ENCODE results near the gene IFT81. TPM values are rescaled to one million over a fixed set of nuclear protein-coding genes. Genes with fewer than 3 reads are reported as not detected.
A peak's percentile ranks its signal among the peaks of the same experiment; 100 is the strongest.

IFT81 gene
- total RNA-seq, 4 donors from 2014 or later = 11.5 to 36.1 (median 21.8) TPM

DNA sequence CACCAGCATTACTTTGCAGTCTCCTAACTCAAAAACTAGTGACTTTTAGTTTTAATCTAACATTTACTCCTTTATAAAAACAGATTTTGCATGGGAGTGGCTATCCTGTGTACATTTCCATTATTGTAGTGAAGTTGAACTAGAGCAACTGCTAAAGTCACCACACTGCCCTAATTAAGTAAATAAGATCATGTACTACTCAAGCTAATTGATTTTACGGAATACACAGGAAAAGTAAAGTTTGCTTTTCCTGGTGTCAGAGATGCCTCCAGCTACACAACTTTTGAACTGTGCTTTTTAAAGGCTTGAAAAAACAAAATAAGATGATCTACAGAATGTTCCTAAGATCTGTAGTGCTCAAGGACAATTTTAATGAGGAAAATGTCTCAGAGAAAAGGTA is 106.5 kb downstream of the IFT81 start:
- Histone ChIP-seq H3K27ac (no peak overlapping the region), H3K9me3 (no peaks in the 10 kb centered on the region), H3K4me1 (peaks cover 0 to 12% (median 0%) of the 10 kb centered on the region in 4 donors), H3K36me3 (no peaks in the 10 kb centered on the region), H3K4me3 (no peak overlapping the region), H3K27me3 (no peaks in the 10 kb centered on the region)
- TF ChIP-seq POLR2A (IDR thresholded peaks at IDR 0.05) (no peak), CTCF (IDR thresholded peaks at IDR 0.05) (no peak), EP300 (IDR thresholded peaks at IDR 0.05) (no peak)
- no peak for DNase-seq (ENCODE audit: low spot score in 2 of 2)
- WGBS, 2 donors = 61 to 84% methylated on average over 1 of the region's 1 CpG

- Histone ChIP-seq H3K4me1 (peaks cover 0 to 12% (median 0%) of the 10 kb centered on the region in 4 donors), H3K9me3 (no peaks in the 10 kb centered on the region), H3K27me3 (no peaks in the 10 kb centered on the region), H3K36me3 (no peaks in the 10 kb centered on the region), H3K4me3 (no peak overlapping the region), H3K27ac (no peak overlapping the region)
- DNase-seq (ENCODE audit: low spot score in 2 of 2) = no peak
- 81 to 82% methylated on average over 6 of the region's 6 CpGs for WGBS, 2 donors
- TF ChIP-seq CTCF (IDR thresholded peaks at IDR 0.05) (no peak), POLR2A (IDR thresholded peaks at IDR 0.05) (no peak), EP300 (IDR thresholded peaks at IDR 0.05) (no peak)
Observed at GRCh38 chr12:110233212-110233903, 109.2 kb downstream of the IFT81 start.

DNA sequence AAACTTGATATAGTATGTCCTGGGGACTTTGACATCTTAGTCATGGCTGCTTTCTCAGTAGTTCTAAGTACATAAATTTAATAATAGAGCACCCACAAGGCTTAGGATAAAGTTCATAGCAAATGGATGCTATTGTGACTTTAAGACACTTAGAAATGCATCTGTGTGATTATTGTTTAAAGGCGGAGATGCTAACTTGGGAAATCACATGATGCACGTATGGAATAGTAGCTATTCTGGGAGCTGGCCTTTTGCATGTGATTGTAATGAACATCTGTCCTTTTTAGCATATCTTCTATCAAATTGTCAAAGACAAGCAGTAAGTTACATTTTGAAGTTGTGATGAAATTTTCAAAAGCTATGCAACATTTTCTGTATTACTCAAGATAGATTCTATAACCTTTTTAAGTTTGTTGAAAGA is 110.2 kb downstream of the IFT81 start:
- no peak for DNase-seq (ENCODE audit: low spot score in 2 of 2)
- H3K9me3 ChIP-seq = no peaks in the 10 kb centered on the region
- 20 to 32% methylated on average over 2 of the region's 2 CpGs for WGBS, 2 donors
- H3K27me3 ChIP-seq = no peaks in the 10 kb centered on the region
- no peak for TF ChIP-seq EP300 (IDR thresholded peaks at IDR 0.05)
- no peak for TF ChIP-seq POLR2A (IDR thresholded peaks at IDR 0.05)
- H3K27ac ChIP-seq = peak overlapping the region in 2 of 4 donors; percentile 10 to 26
- no peaks in the 10 kb centered on the region for H3K36me3 ChIP-seq
- H3K4me3 ChIP-seq = no peak overlapping the region
- peaks cover 0 to 12% (median 0%) of the 10 kb centered on the region in 4 donors for H3K4me1 ChIP-seq

DNA sequence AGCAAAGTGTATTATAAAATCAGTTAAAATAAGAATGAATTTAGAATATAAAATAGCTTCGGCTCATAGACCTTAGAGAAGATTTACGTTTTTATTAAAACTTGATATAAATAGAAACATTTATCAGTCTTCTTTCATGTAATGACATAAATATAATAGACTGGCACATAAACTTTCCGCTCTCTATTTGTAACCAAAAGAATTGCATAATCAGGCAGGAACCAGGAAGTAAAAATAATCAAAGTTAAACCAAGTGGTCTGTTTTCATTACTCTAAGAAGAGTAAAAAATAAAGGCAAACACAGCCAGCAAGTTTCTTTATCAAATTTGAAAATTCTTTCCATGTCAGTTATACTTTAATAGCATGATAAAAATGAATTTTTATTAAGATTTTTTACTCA is 110.6 kb downstream of the IFT81 start:
- TF ChIP-seq POLR2A (IDR thresholded peaks at IDR 0.05) (no peak), EP300 (IDR thresholded peaks at IDR 0.05) (no peak)
- WGBS, 2 donors = 30 to 36% methylated on average over 3 of the region's 3 CpGs
- Histone ChIP-seq H3K4me3 (no peak overlapping the region), H3K9me3 (no peaks in the 10 kb centered on the region), H3K27me3 (no peaks in the 10 kb centered on the region), H3K36me3 (no peaks in the 10 kb centered on the region), H3K27ac (peak overlapping the region in 2 of 4 donors; percentile 11 to 26), H3K4me1 (peaks cover 0 to 12% (median 0%) of the 10 kb centered on the region in 4 donors)
- DNase-seq (ENCODE audit: low spot score in 2 of 2) = no peak

GRCh38 chr12:110235383-110235782 is 111.2 kb downstream of the IFT81 start:
- Histone ChIP-seq H3K9me3 (no peaks in the 10 kb centered on the region), H3K27me3 (no peaks in the 10 kb centered on the region), H3K4me1 (peaks cover 0 to 12% (median 0%) of the 10 kb centered on the region in 4 donors), H3K4me3 (no peak overlapping the region), H3K36me3 (no peaks in the 10 kb centered on the region), H3K27ac (peak overlapping the region in 1 of 4 donors; percentile 11)
- no peak for DNase-seq (ENCODE audit: low spot score in 2 of 2)
- WGBS, 2 donors = 60 to 67% methylated on average over 1 of the region's 1 CpG
- TF ChIP-seq POLR2A (IDR thresholded peaks at IDR 0.05) (no peak), CTCF (IDR thresholded peaks at IDR 0.05) (no peak), EP300 (IDR thresholded peaks at IDR 0.05) (no peak)

DNA sequence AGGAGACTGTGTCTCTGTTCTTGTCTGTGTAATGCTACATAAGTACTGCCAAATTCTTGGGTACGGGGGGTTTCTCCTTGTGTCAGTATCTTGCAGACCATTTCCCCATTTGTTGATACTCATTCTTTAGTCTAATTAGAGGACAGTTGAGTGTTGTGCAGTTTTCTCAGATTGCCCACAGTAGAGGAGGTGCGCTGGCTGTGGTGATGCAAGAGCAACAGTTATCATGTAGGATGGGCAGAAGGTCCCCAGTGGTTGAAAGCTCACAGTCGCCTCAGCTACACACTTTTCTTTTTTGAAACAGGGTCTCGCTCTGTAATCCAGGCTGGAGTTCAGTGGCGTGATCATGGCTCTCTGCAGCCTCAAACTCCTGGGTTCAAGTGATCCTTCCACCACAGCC is 119.1 kb downstream of the IFT81 start:
- Histone ChIP-seq H3K4me3 (no peak overlapping the region), H3K9me3 (peaks cover 0 to 3% (median 0%) of the 10 kb centered on the region in 4 donors), H3K27me3 (no peaks in the 10 kb centered on the region), H3K36me3 (peaks cover 0 to 44% (median 0%) of the 10 kb centered on the region in 3 donors), H3K4me1 (peaks cover 0 to 10% (median 0%) of the 10 kb centered on the region in 4 donors), H3K27ac (no peak overlapping the region)
- 96% methylated on average over 5 of the region's 5 CpGs for WGBS, 2 donors
- TF ChIP-seq CTCF (IDR thresholded peaks at IDR 0.05) (no peak), POLR2A (IDR thresholded peaks at IDR 0.05) (no peak), EP300 (IDR thresholded peaks at IDR 0.05) (no peak)
- DNase-seq (ENCODE audit: low spot score in 2 of 2) = no peak

Data from tibial nerve (tissue), 4 donors.